MM.1S (cell line): ENCODE measurements around the gene RPTOR.

ENCODE experiments used
- DNase-seq: peaks from one replicate; pipeline ENCODE4 v3.0.0-alpha.2; 2015
- H2AFZ ChIP-seq: fragments of 300-600 bp; sonication (generic); 2 replicates; pipeline ENCODE4 v1.6.0; 2016; ENCODE audit warnings: antibody characterized with exemption, low read length
- H3F3A ChIP-seq: fragments of 300-600 bp; sonication (generic); 2 replicates; pipeline ENCODE4 v1.6.1; 2016; ENCODE audit warnings: mild to moderate bottlenecking, antibody characterized with exemption, low read length, moderate library complexity, mixed read lengths; ENCODE audit not compliant: insufficient read depth
- H3K27ac ChIP-seq: fragments of 300-600 bp; sonication (generic); 2 replicates; pipeline ENCODE4 v1.5.1; 2016; ENCODE audit warnings: mild to moderate bottlenecking, low read length
- H3K27me3 ChIP-seq: fragments of 300-600 bp; sonication (generic); replicated peaks from 2 replicates; pipeline ENCODE4 v1.6.0; 2016; ENCODE audit warnings: low read length; ENCODE audit not compliant: insufficient read depth
- H3K36me3 ChIP-seq: fragments of 300-600 bp; sonication (generic); replicated peaks from 2 replicates; pipeline ENCODE4 v1.6.1; 2016; ENCODE audit warnings: mild to moderate bottlenecking, low read length, mixed read lengths; ENCODE audit not compliant: insufficient read depth
- H3K4me1 ChIP-seq: fragments of 300-600 bp; sonication (generic); 2 replicates; pipeline ENCODE4 v1.6.1; 2016; ENCODE audit warnings: low read length, mixed read lengths
- H3K4me2 ChIP-seq: fragments of 300-600 bp; sonication (generic); 2 replicates; pipeline ENCODE4 v1.6.0; 2016; ENCODE audit warnings: low read depth, low read length
- H3K4me3 ChIP-seq: fragments of 300-600 bp; sonication (generic); 2 replicates; pipeline ENCODE4 v1.5.1; 2016; ENCODE audit warnings: low read length, mixed read lengths
- H3K79me2 ChIP-seq: fragments of 300-600 bp; sonication (generic); 2 replicates; pipeline ENCODE4 v1.6.1; 2016; ENCODE audit warnings: mixed run types, low read length, mixed read lengths
- H3K9ac ChIP-seq: fragments of 300-600 bp; sonication (generic); 2 replicates; pipeline ENCODE4 v1.6.1; 2016; ENCODE audit warnings: low read length, mixed read lengths
- H3K9me2 ChIP-seq: fragments of 300-600 bp; sonication (generic); replicated peaks from 2 replicates; pipeline ENCODE4 v1.6.1; 2016; ENCODE audit warnings: mild to moderate bottlenecking, low read length, mixed read lengths; ENCODE audit not compliant: insufficient read depth
- H3K9me3 ChIP-seq: fragments of 300-600 bp; sonication (generic); replicated peaks from 2 replicates; pipeline ENCODE4 v1.6.1; 2016; ENCODE audit warnings: mild to moderate bottlenecking, low read length, mixed read lengths; ENCODE audit not compliant: insufficient read depth
- H4K20me1 ChIP-seq: fragments of 300-600 bp; sonication (generic); 2 replicates; pipeline ENCODE4 v1.6.1; 2016; ENCODE audit warnings: mild to moderate bottlenecking, low read length, moderate library complexity, mixed read lengths; ENCODE audit not compliant: insufficient read depth
- CTCF ChIP-seq: fragments of 300-600 bp; sonication (generic); IDR thresholded peaks from 2 replicates; pipeline ENCODE4 v1.5.1; 2016; ENCODE audit warnings: antibody characterized with exemption, low read length, mixed read lengths
- EZH2 ChIP-seq: fragments of 300-600 bp; sonication (generic); optimal IDR thresholded peaks from 2 replicates; pipeline ENCODE3; 2017; ENCODE audit warnings: low read depth, mild to moderate bottlenecking, antibody characterized with exemption, low read length, mixed read lengths
- EZH2phosphoT487 ChIP-seq: fragments of 300-600 bp; sonication (generic); IDR thresholded peaks from 2 replicates; pipeline ENCODE4 v1.6.1; 2018; ENCODE audit warnings: antibody characterized with exemption, low read length

RPTOR gene

GRCh38 chr17:80838311-80839025, 293.8 kb downstream of the RPTOR start:
- Histone ChIP-seq H3K27ac (no peak overlapping the region), H3K4me1 (0 out of 2 replicates have a peak, but pooled peaks cover under 1% of the 10 kb centered on the region), H3K9me3 (no peaks in the 10 kb centered on the region), H3K27me3 (no peaks in the 10 kb centered on the region), H2AFZ (no peak overlapping the region), H3K9me2 (no peaks in the 10 kb centered on the region), H3F3A (peaks cover under 1% of the 10 kb centered on the region; the same call in 1 of the 2 replicates), H4K20me1 (no peaks in the 10 kb centered on the region), H3K9ac (no peak overlapping the region), H3K4me2 (no peak overlapping the region), H3K79me2 (no peaks in the 10 kb centered on the region), H3K4me3 (no peak overlapping the region), H3K36me3 (no peaks in the 10 kb centered on the region)
- no peak for DNase-seq
- no peak for TF ChIP-seq CTCF
- no peak for TF ChIP-seq EZH2
- TF ChIP-seq EZH2phosphoT487, result no peak

- Histone ChIP-seq H3K4me2 (no peak overlapping the region), H3K4me1 (no peaks in the 10 kb centered on the region), H3K9me2 (no peaks in the 10 kb centered on the region), H2AFZ (no peak overlapping the region), H3K4me3 (no peak overlapping the region), H4K20me1 (no peaks in the 10 kb centered on the region), H3K27me3 (no peaks in the 10 kb centered on the region), H3K79me2 (no peaks in the 10 kb centered on the region), H3K9ac (no peak overlapping the region), H3K9me3 (no peaks in the 10 kb centered on the region), H3F3A (no peaks in the 10 kb centered on the region), H3K36me3 (no peaks in the 10 kb centered on the region), H3K27ac (no peak overlapping the region)
- TF ChIP-seq EZH2 (no peak), CTCF (no peak), EZH2phosphoT487 (no peak)
- DNase-seq, result no peak
These were observed 294.3 kb downstream of the RPTOR start for GRCh38 chr17:80839026-80839345.

- H3K9ac ChIP-seq, result no peak overlapping the region
- H3K4me3 ChIP-seq, result no peak overlapping the region
- no peaks in the 10 kb centered on the region for H3F3A ChIP-seq
- H4K20me1 ChIP-seq, result no peaks in the 10 kb centered on the region
- H3K36me3 ChIP-seq, result no peaks in the 10 kb centered on the region
- no peak for DNase-seq
- no peak overlapping the region for H3K4me2 ChIP-seq
- H3K79me2 ChIP-seq, result no peaks in the 10 kb centered on the region
- no peaks in the 10 kb centered on the region for H3K9me3 ChIP-seq
- H3K4me1 ChIP-seq, result no peaks in the 10 kb centered on the region
- no peak for TF ChIP-seq EZH2
- no peak for TF ChIP-seq CTCF
- no peak for TF ChIP-seq EZH2phosphoT487
- H3K9me2 ChIP-seq, result no peaks in the 10 kb centered on the region
- H3K27me3 ChIP-seq, result no peaks in the 10 kb centered on the region
- no peak overlapping the region for H2AFZ ChIP-seq
- H3K27ac ChIP-seq, result no peak overlapping the region
These were observed 294.9 kb downstream of the RPTOR start for GRCh38 chr17:80839511-80839941.
